GM18907 (cell line): ENCODE results near the gene CAMKMT.

Source experiments
- ATAC-seq: cut with Tn5 transposase; IDR thresholded peaks from one replicate; pipeline ENCODE4 v1.9.1; 2021; ENCODE audit warnings: mild to moderate bottlenecking, moderate library complexity; ENCODE audit not compliant: unreplicated experiment

The CAMKMT gene

DNA sequence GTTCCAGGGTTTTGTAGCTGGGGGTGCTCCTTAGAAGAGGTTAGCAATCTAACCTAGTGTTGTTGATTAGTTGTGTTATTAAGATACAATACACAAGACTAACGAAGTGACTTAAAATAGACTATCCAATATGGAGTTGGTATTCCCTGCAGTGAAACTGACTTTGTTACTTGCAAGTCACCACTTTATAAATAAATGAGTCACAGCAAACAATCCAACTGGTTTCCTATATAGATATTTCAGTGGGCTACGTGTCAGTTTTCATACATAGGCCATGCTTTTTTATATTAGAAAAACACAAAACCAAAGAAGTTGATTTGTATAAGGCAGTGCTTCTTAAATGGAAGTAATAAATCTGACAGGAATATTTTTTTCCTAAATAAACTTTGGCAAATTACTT is 274.0 kb downstream of the CAMKMT start:
- no peak for ATAC-seq

DNA sequence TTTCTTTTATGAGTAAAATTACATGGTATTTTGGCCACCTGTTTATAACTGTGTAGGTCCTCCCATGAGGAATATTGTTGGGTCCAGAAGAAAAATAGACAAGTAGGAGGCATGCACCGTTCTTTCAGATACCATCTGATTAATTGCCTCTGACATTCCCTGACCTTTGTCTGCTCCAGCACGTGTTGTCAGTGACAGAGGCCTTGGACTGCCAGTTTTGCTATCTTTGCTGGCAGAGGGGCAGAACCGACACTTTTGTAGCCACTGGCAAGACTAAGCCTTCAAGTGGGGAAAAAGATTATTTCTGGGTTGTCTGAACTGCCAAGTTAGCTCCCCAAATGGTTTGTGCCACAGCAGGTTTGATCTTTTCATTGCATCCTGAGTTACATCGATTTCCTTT is 276.9 kb downstream of the CAMKMT start:
- ATAC-seq, result no peak

DNA sequence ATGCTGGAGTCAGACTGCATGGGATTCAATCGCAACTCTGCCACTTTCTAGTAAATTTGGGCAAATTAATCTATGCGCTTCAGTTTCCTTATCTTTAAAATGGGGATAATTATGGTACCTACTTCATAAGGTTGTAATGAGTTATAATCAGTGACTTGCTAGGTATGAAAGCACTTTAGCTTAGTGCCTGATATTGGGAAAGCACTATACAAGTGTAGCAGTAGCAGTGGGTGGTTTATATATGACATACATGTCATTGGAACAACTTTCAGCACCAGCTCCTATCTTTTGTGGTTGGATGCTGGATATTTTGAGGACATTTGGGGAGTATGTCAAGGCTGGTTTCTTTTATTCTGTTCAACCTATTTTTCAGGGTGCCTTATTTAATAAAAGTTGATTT is 277.7 kb downstream of the CAMKMT start:
- ATAC-seq, result no peak

DNA sequence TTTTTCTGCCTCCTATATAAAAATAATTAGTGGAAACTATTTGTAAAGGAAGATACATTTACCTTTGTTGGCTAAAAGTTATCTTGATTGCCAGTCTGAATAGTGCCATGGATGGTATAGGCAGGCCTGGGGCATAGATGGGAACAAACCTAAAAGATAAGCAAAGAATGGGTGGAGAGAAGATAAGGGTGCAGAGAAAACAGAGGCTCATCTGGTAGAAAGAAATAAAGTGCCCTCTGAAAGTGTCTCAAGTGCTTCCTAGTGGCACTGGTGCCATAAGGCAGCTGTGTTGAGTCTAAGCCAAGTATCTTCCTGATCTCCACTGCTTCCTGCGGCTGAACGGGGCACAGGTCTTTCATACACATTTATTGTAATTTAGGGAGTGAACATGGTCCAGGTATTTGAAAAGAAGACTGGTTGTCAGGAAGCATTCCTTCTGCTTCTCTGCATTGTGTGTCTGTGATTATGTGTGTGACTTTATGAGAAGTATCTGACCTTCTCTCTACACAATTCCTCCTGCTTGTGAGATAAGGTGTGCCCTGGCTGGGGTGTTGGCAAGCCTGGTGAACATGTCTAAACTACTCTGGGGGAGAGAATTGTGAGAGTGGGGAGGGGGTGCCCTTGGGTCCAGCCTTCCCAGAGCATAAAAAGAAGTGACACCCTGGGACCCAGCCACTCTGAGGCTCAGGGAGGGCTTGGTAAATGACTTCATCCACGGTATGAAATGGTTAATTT is 280.5 kb downstream of the CAMKMT start:
- ATAC-seq, result no peak

DNA sequence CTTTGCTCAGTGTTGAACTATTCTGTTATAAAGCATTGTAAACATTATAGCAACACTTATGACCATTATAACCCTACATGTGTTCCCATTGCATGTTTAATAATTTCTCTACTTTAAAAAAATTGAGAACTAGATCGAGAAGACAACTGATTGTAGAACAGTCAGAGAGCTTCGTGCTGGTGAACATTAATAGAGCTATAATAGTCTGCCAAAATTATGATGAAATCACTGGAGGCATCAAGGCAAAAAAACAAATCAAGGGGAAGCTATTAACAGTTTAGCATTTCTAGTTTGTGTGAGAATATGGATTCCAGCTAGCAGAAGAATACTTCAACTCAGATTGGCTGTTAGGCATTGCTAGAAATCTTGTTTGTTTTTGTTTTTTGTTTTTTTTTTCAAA is 284.2 kb downstream of the CAMKMT start:
- no peak for ATAC-seq

DNA sequence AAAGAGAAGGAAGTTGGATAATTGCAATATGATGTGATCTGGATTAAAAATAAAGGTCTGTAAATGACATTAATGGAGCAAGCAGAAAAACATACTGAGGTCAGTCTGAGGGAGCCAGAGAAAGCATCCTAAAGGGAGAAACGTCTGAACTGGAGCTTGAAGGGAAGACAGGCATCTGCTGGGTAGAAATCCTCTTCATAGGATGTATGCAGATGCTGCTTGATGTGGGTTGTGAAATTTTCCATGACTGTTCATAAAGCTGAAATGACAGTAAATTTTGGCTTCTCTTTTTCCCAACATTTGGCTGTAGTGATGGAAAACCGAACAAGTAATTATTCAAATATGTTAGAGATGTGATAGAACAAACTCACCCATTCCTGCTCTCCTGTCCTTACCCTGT is 287.6 kb downstream of the CAMKMT start:
- no peak for ATAC-seq

DNA sequence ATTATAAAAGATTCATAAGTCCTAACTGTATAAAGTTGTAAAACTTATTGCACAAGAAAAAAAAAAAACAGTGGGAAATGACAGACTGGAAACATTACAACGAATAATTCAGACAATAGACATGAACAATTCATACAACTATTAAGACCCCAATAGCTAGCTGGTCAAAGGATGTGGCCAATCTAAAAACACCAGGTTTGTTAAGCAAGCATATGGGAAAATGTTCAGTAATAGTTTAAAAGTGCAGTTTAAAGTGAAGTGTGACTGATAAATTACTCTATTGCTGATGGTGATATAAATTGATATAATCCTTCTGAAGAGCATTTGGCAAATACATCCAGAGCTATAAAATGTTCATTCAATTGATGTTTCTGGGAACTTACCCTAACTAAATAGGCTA is 289.0 kb downstream of the CAMKMT start:
- ATAC-seq, result no peak

DNA sequence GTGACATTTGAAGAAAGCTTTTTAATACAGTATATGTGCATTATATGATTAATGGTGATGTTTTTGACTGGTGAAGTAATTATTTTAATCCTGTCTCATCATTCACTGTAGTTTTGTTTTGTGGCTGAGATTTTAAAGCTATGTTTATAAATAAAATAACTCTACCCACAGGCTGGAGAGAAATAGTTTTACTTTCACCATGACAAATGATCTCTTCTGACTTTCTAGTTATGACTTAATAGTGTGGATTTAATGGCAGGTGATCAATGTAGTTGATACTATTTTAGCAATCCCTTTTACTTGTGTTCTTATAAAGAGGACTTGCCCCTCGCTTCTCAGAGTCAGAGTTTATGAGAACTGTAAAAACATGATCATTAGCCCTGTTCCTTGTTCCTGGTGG is 290.2 kb downstream of the CAMKMT start:
- ATAC-seq, result no peak

DNA sequence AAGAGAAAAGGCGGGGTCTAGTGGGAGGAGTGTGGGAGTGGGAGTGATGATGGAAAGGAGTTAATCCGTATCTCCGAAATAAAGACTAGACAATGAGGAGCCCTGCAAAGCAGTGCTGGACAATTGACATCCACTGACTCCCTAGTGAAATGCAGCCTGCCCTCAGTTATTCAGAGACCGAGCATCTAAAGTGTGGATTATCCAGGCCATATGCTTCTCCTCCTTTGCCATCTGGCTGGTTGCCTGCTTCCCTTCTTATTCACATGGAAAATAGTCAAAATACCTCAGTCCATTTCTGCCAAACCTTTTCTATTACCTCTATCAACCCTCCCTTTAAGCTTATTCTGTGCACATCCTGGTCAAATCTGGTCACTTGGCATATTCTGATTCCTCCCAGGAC is 291.0 kb downstream of the CAMKMT start:
- ATAC-seq, result no peak

DNA sequence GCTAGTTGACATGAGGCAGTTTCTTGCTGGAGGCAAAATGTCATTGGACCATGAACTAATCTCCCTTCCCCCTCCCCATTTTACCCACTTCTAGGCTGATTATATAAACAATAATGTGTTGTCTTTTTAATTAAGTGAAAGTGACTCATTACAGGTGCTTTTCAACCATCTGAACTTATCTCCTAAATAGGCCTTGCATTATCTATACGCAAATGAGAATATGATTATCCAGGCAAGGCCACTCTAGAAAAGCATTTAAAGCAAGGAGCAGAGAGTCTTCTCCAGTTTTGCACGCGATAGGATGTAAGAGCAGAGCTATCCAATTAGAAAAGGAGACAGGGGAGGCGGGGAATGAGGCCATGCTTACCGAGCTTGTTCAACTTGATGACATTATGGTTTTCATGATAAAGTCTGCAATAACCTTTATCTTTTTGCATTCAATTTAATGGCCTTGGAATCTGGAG is 293.7 kb downstream of the CAMKMT start:
- ATAC-seq, result no peak

DNA sequence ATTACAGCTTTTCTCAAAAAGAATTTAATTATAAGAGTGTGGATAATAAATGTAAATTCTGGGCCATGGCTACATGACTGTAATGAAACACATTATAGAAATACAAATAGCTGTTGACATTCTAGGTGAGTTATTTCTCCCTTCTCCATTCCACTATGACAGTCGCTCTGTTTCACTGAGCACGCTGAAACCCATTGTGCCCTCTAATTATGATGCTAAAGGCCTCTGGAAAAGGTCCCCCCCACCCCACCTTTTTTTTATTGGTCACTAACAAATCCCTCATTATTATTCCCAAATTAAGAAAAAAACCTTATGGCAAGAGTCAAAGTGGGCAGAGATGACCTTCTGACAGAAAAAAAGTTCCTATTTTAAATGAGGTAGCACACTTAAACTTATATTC is 294.7 kb downstream of the CAMKMT start:
- no peak for ATAC-seq

DNA sequence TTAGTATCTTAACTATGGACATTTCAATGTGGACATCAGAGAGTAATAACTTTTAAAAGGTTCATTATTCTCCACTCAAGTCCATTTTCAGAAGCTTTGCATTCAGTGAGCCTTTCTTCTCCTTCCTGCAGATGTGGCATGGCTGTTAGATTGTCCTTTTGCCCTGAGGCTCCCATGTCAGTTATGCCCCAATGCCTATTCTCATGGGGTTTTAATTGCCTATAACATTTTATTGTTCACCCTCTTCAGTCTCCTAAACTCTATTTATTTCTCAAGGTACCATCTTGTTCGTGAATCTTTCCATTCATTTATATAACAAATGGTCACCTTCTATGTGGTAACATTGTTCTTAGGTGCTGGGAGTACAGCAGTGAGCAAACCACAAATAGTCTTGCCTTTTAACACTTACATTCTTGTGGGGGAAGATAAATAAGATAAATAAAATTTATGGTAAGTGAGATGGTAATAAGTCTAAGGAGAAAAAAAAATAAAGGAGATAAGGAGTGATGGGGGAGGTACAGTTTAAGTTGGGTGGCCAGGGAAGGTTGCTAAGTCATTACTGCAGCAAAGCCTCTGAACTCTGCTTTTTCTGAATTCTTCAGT is 301.8 kb downstream of the CAMKMT start:
- ATAC-seq, result no peak

DNA sequence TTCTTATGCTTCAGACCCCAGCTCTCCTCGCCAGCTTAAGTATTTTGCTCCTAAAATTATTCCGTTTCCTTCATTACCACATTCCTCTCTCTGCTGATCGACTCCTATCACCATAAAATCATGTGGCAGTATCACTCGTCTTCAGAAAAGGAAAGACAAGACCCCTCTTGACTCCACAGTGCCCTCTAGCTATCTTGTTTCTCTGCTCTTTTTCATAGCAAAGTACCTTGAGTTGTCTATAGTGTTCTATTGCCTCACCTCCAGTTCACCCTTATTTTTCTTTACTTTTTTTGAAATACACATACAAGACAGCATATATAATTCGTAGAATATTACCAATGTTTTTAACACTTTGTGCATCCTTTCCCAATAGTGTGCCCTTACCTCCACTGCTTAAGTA is 306.6 kb downstream of the CAMKMT start:
- ATAC-seq, result no peak

DNA sequence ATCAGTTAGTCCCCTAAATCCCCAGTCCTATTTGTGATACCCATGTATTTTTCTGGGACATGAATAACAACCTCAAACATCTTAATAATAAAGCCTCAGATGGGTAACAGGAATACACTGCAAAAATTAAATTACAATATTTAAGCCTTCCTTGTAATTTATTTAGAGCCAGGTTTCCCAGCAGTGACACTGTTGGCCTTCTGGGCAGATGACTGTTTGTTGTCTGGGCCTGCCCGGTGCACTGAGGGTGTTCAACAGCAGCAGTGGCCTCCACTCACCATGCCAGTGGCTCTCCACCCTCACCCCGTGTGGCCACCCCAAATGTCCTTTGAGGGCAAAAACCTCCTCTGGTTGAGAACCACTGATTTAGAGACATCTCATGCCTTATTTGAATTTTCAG is 309.5 kb downstream of the CAMKMT start:
- no peak for ATAC-seq

DNA sequence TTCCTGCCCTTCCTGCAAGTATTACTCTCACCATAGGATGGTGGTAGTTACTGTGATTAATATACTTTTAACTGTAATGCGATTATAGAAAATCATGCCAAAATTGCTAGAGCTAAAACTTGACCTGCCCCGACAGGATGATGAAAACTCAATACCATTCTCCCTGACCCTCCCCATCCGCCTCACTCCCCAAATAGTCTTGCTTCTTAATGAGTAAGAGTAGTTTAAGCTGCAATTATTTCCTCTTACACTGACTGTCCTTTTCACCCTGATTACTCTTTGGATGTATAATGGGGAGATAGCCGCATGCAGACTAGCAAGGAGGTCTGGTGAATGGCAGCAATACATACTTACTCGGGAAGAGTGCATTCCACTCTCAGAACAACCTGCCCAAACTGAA is 310.2 kb downstream of the CAMKMT start:
- no peak for ATAC-seq

DNA sequence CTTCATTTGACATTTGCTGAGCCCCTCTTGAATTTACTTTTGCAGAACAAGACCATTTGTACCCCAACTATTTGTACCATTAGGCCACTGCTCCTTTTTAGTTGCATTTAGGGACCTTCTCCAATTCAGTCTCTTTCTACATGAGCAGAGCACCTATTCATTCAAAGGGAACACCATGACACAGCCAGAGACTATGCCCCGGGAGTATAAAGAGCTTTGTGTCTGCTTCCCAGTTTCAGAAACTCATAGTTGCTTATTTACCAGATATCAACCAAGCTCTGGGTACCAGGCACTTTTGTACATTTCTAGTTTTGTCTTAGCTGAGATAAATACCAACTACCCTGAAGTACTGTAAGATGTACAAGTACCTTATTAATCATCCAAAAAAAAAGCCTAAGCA is 310.7 kb downstream of the CAMKMT start:
- no peak for ATAC-seq

DNA sequence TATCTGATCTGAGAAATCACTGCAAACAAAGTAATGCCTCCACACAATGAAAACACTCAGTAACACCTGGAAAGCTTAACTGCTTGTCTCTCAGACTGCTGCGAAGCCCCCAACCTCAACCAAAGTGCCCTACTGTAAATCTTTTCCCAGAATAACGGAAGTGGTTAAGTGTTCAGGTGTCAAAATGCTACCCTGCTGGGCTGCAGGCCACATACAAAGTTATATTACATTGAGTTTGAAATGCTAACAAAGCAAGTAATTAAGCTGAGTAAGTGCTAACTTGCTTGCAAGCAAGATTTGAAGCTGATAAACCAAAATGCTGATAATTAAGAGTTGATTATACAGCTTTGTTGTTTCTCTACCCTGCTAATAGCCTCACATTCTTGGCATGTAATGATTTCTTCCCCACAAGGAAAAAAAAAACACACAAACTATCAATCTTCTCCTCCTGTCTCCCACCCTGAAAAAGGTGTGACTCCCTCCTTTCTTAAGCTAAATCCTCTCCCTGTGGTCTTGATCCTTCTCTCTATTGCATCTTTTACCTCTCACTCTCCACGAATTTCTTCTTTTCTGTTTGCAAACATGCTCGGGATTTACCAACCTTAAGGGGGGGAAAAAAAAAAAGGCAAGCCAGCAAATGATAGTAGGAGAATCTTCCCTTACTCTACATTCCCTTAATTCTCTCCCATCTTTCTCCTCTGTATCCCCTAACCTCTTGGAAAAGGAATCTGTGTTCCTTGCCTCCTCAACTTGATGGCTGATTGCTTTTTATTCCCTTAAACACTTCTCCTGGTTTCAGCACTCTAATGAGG is 312.9 kb downstream of the CAMKMT start:
- no peak for ATAC-seq

DNA sequence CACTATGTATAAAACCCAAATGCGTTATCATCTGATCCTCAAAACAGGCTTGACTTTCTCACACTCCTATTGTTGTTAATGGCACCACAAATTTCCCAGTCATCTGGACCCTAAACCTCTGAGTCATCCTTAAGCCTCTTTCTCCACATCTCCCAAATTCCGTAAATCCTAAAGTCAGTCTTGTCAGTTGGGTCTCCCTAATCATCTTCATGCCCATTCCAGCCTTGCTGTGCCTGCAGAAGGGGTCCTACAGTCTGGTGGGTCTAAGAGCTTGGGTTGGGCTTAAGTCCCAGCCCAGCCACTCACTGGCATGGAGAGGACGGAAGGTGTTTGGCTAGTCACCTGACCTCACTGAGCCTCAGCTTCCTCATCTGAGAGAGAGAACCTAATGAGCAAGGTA is 314.6 kb downstream of the CAMKMT start:
- no peak for ATAC-seq

DNA sequence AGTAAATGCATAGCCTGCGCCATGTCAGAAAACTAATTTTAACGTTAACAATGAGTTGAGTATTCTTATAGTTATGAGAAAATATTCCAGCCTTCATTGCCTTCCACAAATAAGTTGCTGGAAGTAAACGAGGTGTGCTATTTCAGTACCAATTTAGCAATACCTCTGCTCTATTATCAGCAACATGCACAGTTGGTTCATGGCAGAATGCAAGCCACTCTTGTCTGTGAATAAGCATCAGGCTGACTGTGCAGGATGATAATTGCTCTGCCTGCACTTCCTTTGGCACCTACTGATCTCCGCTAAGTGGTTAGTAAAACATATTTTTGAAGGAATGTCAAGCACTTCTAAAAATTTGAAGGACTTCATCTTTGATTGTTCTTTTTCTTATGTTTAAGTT is 317.8 kb downstream of the CAMKMT start:
- no peak for ATAC-seq

DNA sequence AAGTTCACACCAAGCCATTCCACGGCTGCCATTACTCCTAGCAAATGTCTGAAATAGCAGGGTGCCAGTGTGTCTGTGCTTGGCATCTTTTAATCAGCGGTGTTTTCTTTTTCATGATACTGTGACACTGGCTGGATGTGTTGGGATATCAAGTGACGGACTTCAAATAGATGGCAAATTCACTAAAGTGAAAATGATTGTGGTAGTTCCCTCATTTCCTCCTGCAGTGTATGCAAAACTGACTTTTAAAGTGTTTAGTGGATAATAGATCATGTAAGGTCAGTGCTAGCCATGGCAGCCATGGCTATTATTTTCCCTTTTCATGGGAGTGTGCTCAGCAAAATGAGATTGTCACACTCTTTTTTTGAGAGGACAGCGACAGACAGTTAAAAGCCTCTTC is 318.2 kb downstream of the CAMKMT start:
- ATAC-seq, result no peak

DNA sequence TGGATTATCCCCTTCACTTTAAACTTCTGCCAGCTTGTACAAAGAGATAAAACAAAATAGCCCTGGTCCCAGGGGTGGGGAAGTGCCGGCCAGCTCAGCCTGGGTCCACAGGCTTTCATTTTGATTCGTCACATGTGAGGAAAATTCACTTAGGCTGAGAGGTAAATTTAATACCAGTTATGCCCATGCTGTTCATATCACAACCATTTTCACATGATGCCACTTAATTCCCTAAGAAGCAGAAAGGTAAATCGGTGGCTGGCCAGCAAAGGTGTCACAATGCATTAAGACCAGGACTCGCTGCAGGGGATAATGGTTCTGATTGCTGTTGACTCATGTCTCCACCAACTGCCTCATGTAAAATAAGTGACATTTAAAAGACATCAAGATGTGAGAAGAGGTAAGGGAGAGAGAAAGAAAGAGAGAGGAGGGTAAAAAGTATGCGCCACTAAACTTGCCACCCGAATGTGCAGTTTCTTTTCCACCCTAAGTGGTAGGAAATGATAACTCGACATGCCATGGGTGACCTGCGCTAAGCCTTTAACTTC is 318.8 kb downstream of the CAMKMT start:
- ATAC-seq, result no peak
